ENCODE data around the gene SSR4. TPM values are rescaled to one million over a fixed set of nuclear protein-coding genes. Genes with fewer than 3 reads are reported as not detected.

Gene SSR4
- total and polyA plus RNA-seq, 2 of the 8 experiments (the other 6 are each of a cell fraction or from before 2014, with no cell fraction given): 168 to 642 TPM

GRCh38 chrX:153805436-153805835 lies 11.0 kb downstream of the SSR4 start (continued):
- TF ChIP-seq, protein P1, sequence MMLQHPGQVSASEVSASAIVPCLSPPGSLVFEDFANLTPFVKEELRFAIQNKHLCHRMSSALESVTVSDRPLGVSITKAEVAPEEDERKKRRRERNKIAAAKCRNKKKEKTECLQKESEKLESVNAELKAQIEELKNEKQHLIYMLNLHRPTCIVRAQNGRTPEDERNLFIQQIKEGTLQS (IDR thresholded peaks at IDR 0.05; ENCODE audit: insufficient read depth, low read depth, low read length): no peak
- TF ChIP-seq ATF2 (IDR thresholded peaks at IDR 0.05; ENCODE audit: low read length) (no peak), BCL11A (IDR thresholded peaks at IDR 0.05; ENCODE audit: low read depth in 2 of 2, low read length in 2 of 2) (no peak)

All from H1 (cell line).